ENCODE measurements around the gene MAPKAPK3. TPM values are rescaled to one million over a fixed set of nuclear protein-coding genes. Genes with fewer than 3 reads are reported as not detected.
"Not testable (repeated sequence)": the region's sequence is repeated elsewhere in the genome, so short reads cannot be mapped to it uniquely, and the experiment has no call there.

The MAPKAPK3 gene
- total and polyA plus RNA-seq, 2 experiments from 2014 or later: 33.2 to 72.1 TPM

GRCh38 chr3:50661321-50661837, 44.4 kb downstream of the MAPKAPK3 start:
- H2AFZ ChIP-seq: no peak overlapping the region
- H3K27me3 ChIP-seq (replicated peaks; ENCODE audit: insufficient read depth): no peaks in the 10 kb centered on the region
- no peak overlapping the region for H3K4me2 ChIP-seq (ENCODE audit: unreplicated experiment)
- TF ChIP-seq EZH2phosphoT487 (IDR thresholded peaks at IDR 0.05; ENCODE audit: insufficient read depth, low read depth) (no peak), EZH2 (IDR thresholded peaks at IDR 0.05; ENCODE audit: insufficient read depth, poor library complexity, severe bottlenecking) (no peak)
- no peaks in the 10 kb centered on the region for H4K20me1 ChIP-seq (ENCODE audit: insufficient read depth)
- H3K9me3 ChIP-seq (ENCODE audit: low read depth): no peaks in the 10 kb centered on the region
- 0 out of 2 replicates have a peak, but pooled peaks cover 11% of the 10 kb centered on the region for H3F3A ChIP-seq (ENCODE audit: insufficient read depth)
- no peaks in the 10 kb centered on the region for H3K9me2 ChIP-seq (ENCODE audit: insufficient read depth)
- no peak overlapping the region for H3K4me3 ChIP-seq
- no peaks in the 10 kb centered on the region for H3K36me3 ChIP-seq (ENCODE audit: low read depth)
- WGBS, 2 experiments (ENCODE audit: low coverage in 1 of 2, low lambda C conversion rate in 2 of 2, missing lambda C conversion rate in 2 of 2): 69 to 70% methylated on average over 6 of the region's 6 CpGs
- no peak overlapping the region for H3K9ac ChIP-seq
- no peak overlapping the region for H3K27ac ChIP-seq
- DNase-seq: no peak
- in situ Hi-C loops (cut with MboI): no loop called here
- H3K79me2 ChIP-seq (ENCODE audit: insufficient read depth): no peaks in the 10 kb centered on the region
- peaks cover 30% of the 10 kb centered on the region for H3K4me1 ChIP-seq (ENCODE audit: insufficient read depth)

GRCh38 chr3:50662408-50662807, 45.5 kb downstream of the MAPKAPK3 start:
- Histone ChIP-seq H4K20me1 (ENCODE audit: insufficient read depth) (no peaks in the 10 kb centered on the region), H3K4me3 (no peak overlapping the region), H3F3A (ENCODE audit: insufficient read depth) (0 out of 2 replicates have a peak, but pooled peaks cover 11% of the 10 kb centered on the region), H3K9me3 (ENCODE audit: low read depth) (no peaks in the 10 kb centered on the region), H3K4me1 (ENCODE audit: insufficient read depth) (peaks cover 38% of the 10 kb centered on the region), H3K27ac (no peak overlapping the region), H3K36me3 (ENCODE audit: low read depth) (no peaks in the 10 kb centered on the region), H3K9ac (no peak overlapping the region), H3K27me3 (replicated peaks; ENCODE audit: insufficient read depth) (no peaks in the 10 kb centered on the region), H3K79me2 (ENCODE audit: insufficient read depth) (no peaks in the 10 kb centered on the region), H3K9me2 (ENCODE audit: insufficient read depth) (no peaks in the 10 kb centered on the region), H3K4me2 (ENCODE audit: unreplicated experiment) (no peak overlapping the region), H2AFZ (no peak overlapping the region)
- in situ Hi-C loops (cut with MboI): no loop called here
- TF ChIP-seq EZH2 (IDR thresholded peaks at IDR 0.05; ENCODE audit: insufficient read depth, poor library complexity, severe bottlenecking) (no peak), EZH2phosphoT487 (IDR thresholded peaks at IDR 0.05; ENCODE audit: insufficient read depth, low read depth) (no peak)
- WGBS, 2 experiments (ENCODE audit: low coverage in 1 of 2, low lambda C conversion rate in 2 of 2, missing lambda C conversion rate in 2 of 2): 37 to 45% methylated on average over 2 of the region's 2 CpGs
- no peak for DNase-seq

GRCh38 chr3:50665081-50665840, 48.3 kb downstream of the MAPKAPK3 start:
- Histone ChIP-seq H3K27me3 (replicated peaks; ENCODE audit: insufficient read depth) (no peaks in the 10 kb centered on the region), H3K36me3 (ENCODE audit: low read depth) (no peaks in the 10 kb centered on the region), H4K20me1 (ENCODE audit: insufficient read depth) (no peaks in the 10 kb centered on the region), H3K27ac (no peak overlapping the region), H3K9me3 (ENCODE audit: low read depth) (no peaks in the 10 kb centered on the region), H2AFZ (no peak overlapping the region), H3K79me2 (ENCODE audit: insufficient read depth) (no peaks in the 10 kb centered on the region), H3K4me3 (no peak overlapping the region), H3K9ac (no peak overlapping the region), H3K4me1 (ENCODE audit: insufficient read depth) (peaks cover 25% of the 10 kb centered on the region), H3K9me2 (ENCODE audit: insufficient read depth) (no peaks in the 10 kb centered on the region), H3K4me2 (ENCODE audit: unreplicated experiment) (peak overlapping the region; percentile 29), H3F3A (ENCODE audit: insufficient read depth) (0 out of 2 replicates have a peak, but pooled peaks cover 11% of the 10 kb centered on the region)
- 51 to 55% methylated on average over 5 of the region's 5 CpGs for WGBS, 2 experiments (ENCODE audit: low coverage in 1 of 2, low lambda C conversion rate in 2 of 2, missing lambda C conversion rate in 2 of 2)
- in situ Hi-C loops (cut with MboI): no loop called here
- no peak for TF ChIP-seq EZH2phosphoT487 (IDR thresholded peaks at IDR 0.05; ENCODE audit: insufficient read depth, low read depth)
- no peak for TF ChIP-seq EZH2 (IDR thresholded peaks at IDR 0.05; ENCODE audit: insufficient read depth, poor library complexity, severe bottlenecking)
- DNase-seq: peak; percentile 57

GRCh38 chr3:50665841-50666115, 48.8 kb downstream of the MAPKAPK3 start:
- H3K4me3 ChIP-seq; H3K36me3 ChIP-seq (ENCODE audit: low read depth); H4K20me1 ChIP-seq (ENCODE audit: insufficient read depth); H3K9ac ChIP-seq; H3K9me2 ChIP-seq (ENCODE audit: insufficient read depth); H3K27me3 ChIP-seq (replicated peaks; ENCODE audit: insufficient read depth); H3K4me2 ChIP-seq (ENCODE audit: unreplicated experiment); in situ Hi-C loops (cut with MboI); DNase-seq; H2AFZ ChIP-seq; H3K27ac ChIP-seq; H3K79me2 ChIP-seq (ENCODE audit: insufficient read depth); H3K9me3 ChIP-seq (ENCODE audit: low read depth): not testable (repeated sequence)
- 92 to 99% methylated on average over 5 to 9 of the region's 9 CpGs for WGBS, 2 experiments (ENCODE audit: low coverage in 1 of 2, low lambda C conversion rate in 2 of 2, missing lambda C conversion rate in 2 of 2)
- Histone ChIP-seq H3F3A (ENCODE audit: insufficient read depth) (peaks cover 14% of the 10 kb centered on the region), H3K4me1 (ENCODE audit: insufficient read depth) (peaks cover 28% of the 10 kb centered on the region)

Measured in GM23248 (cell line).